Measurements from ENCODE around the gene TRIM38.

- TF ChIP-seq, protein P1, sequence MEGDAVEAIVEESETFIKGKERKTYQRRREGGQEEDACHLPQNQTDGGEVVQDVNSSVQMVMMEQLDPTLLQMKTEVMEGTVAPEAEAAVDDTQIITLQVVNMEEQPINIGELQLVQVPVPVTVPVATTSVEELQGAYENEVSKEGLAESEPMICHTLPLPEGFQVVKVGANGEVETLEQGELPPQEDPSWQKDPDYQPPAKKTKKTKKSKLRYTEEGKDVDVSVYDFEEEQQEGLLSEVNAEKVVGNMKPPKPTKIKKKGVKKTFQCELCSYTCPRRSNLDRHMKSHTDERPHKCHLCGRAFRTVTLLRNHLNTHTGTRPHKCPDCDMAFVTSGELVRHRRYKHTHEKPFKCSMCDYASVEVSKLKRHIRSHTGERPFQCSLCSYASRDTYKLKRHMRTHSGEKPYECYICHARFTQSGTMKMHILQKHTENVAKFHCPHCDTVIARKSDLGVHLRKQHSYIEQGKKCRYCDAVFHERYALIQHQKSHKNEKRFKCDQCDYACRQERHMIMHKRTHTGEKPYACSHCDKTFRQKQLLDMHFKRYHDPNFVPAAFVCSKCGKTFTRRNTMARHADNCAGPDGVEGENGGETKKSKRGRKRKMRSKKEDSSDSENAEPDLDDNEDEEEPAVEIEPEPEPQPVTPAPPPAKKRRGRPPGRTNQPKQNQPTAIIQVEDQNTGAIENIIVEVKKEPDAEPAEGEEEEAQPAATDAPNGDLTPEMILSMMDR (IDR thresholded peaks at IDR 0.05; ENCODE audit: insufficient read depth, low read depth, low read length): peak; percentile 21
- TF ChIP-seq EZH2 (IDR thresholded peaks at IDR 0.05; ENCODE audit: insufficient read depth, low read length): no peak
These were observed 19.9 kb upstream of the TRIM38 start for GRCh38 chr6:25942561-25943147.

Measured in astrocyte (in vitro differentiated cells and primary cell).